ENCODE results near the gene NPTX2.
"Not testable (repeated sequence)": the region's sequence is repeated elsewhere in the genome, so short reads cannot be mapped to it uniquely, and the experiment has no call there.

Gene NPTX2

GRCh38 chr7:98617051-98617959 is at the start of gene NPTX2:
Gene NPTX2 (plus strand): TSS chr7:98617285. CDS start chr7:98617462, 177 bp downstream.
- TF ChIP-seq CTCF (IDR thresholded peaks at IDR 0.05; ENCODE audit: control insufficient read depth, extremely low read depth, insufficient read depth) = peak; percentile 80
- H3K4me3 ChIP-seq (ENCODE audit: low read depth, low read length) = peak within 1 kb of the TSS; percentile 7; the same call in 1 of the 2 replicates
- DNase-seq (ENCODE audit: low read depth) = peak; percentile 8

GRCh38 chr7:98567991-98568390 is 49.1 kb upstream of the NPTX2 start:
- H3K4me3 ChIP-seq (ENCODE audit: low read depth, low read length) = no peak overlapping the region
- no peak for TF ChIP-seq CTCF (IDR thresholded peaks at IDR 0.05; ENCODE audit: control insufficient read depth, extremely low read depth, insufficient read depth)
- no peak for DNase-seq (ENCODE audit: low read depth)

- TF ChIP-seq CTCF (IDR thresholded peaks at IDR 0.05; ENCODE audit: control insufficient read depth, extremely low read depth, insufficient read depth) = no peak
- DNase-seq (ENCODE audit: low read depth) = no peak
- no peak overlapping the region for H3K4me3 ChIP-seq (ENCODE audit: low read depth, low read length)
Observed at GRCh38 chr7:98568891-98569290, 48.2 kb upstream of the NPTX2 start.

- no peak for DNase-seq (ENCODE audit: low read depth)
- H3K4me3 ChIP-seq (ENCODE audit: low read depth, low read length) = no peak overlapping the region
- no peak for TF ChIP-seq CTCF (IDR thresholded peaks at IDR 0.05; ENCODE audit: control insufficient read depth, extremely low read depth, insufficient read depth)
Observed at GRCh38 chr7:98569691-98570337, 47.3 kb upstream of the NPTX2 start.

GRCh38 chr7:98571006-98571405 is 46.1 kb upstream of the NPTX2 start:
- no peak for TF ChIP-seq CTCF (IDR thresholded peaks at IDR 0.05; ENCODE audit: control insufficient read depth, extremely low read depth, insufficient read depth)
- H3K4me3 ChIP-seq (ENCODE audit: low read depth, low read length) = no peak overlapping the region
- DNase-seq (ENCODE audit: low read depth) = no peak

- no peak for TF ChIP-seq CTCF (IDR thresholded peaks at IDR 0.05; ENCODE audit: control insufficient read depth, extremely low read depth, insufficient read depth)
Observed at GRCh38 chr7:98571986-98572385, 45.1 kb upstream of the NPTX2 start.

GRCh38 chr7:98572716-98573115 is 44.4 kb upstream of the NPTX2 start:
- DNase-seq (ENCODE audit: low read depth); H3K4me3 ChIP-seq (ENCODE audit: low read depth, low read length): not testable (repeated sequence)

More at GRCh38 chr7:98571986-98572385, 45.1 kb upstream of the NPTX2 start:
- no peak for DNase-seq (ENCODE audit: low read depth)
- no peak overlapping the region for H3K4me3 ChIP-seq (ENCODE audit: low read depth, low read length)
